SK-N-SH treated with all-trans-retinoic acid at 6 μM for 48 hours (cell line): Measurements from ENCODE around the gene MYO9B.

Experiments used
- CREB5 ChIP-seq: fragments of 250-450 bp; sonication (Bioruptor Pico); IDR thresholded peaks from 2 replicates; pipeline ENCODE4 v1.5.1; 2020; ENCODE audit warnings: low read depth, mild to moderate bottlenecking, moderate library complexity
- ISL1 ChIP-seq: fragments of 250-450 bp; sonication (Bioruptor Pico); IDR thresholded peaks from 2 replicates; pipeline ENCODE4 v2.1.2; 2022; ENCODE audit warnings: mild to moderate bottlenecking, moderate library complexity
- PPARA ChIP-seq: fragments of 250-450 bp; sonication (Bioruptor Pico); IDR thresholded peaks from 2 replicates; pipeline ENCODE4 v1.5.0; 2020; ENCODE audit warnings: mild to moderate bottlenecking, borderline replicate concordance
- ZFP3 ChIP-seq: fragments of 250-450 bp; sonication (Bioruptor Pico); IDR thresholded peaks from 2 replicates; pipeline ENCODE4 v1.5.0; 2020; ENCODE audit warnings: mild to moderate bottlenecking, moderate library complexity
- ZFP30 ChIP-seq: fragments of 450-650 bp; formaldehyde crosslinking; IDR thresholded peaks from 2 replicates; pipeline ENCODE4 v1.5.0; 2022; ENCODE audit warnings: mild to moderate bottlenecking, moderate library complexity
- ZNF8 ChIP-seq: fragments of 450-650 bp; formaldehyde crosslinking; IDR thresholded peaks from 2 replicates; pipeline ENCODE4 v1.5.0; 2020; ENCODE audit warnings: mild to moderate bottlenecking, moderate library complexity

GRCh38 chr19:17118957-17119356 lies 43.4 kb downstream of the MYO9B start:
- no peak for TF ChIP-seq ZFP3
- TF ChIP-seq CREB5 (CRISPR knock-in tag): no peak
- no peak for TF ChIP-seq ISL1 (CRISPR knock-in tag)
- no peak for TF ChIP-seq PPARA (CRISPR knock-in tag)
- TF ChIP-seq ZNF8 (CRISPR knock-in tag): no peak
- TF ChIP-seq ZFP30 (CRISPR knock-in tag): no peak
